Measurements from ENCODE around the gene MTCL1.

The MTCL1 gene

DNA sequence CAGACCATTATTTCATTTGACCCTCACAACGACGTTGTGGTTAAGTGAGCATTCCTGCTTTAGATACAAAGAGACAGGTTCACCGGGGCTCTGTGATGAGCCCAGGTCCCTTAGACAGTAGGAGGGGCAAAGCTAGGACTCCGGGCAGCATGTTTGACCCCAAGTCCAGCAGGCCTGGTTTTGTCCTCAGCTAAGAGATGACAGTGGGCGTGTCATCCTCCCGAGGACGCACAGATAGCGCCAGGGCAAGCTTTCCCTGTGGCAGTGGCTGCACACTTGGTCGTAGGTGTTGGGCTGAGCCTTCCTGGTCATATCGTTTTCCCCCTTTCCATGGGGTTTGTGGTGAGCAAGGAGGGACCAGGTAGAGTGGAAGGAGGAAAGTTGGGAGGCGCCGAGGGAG lies 76.3 kb downstream of the MTCL1 start:
- no peak for TF ChIP-seq SIN3A (IDR thresholded peaks at IDR 0.05; ENCODE audit: borderline replicate concordance, insufficient read depth, low read length)
- TF ChIP-seq, protein P1, sequence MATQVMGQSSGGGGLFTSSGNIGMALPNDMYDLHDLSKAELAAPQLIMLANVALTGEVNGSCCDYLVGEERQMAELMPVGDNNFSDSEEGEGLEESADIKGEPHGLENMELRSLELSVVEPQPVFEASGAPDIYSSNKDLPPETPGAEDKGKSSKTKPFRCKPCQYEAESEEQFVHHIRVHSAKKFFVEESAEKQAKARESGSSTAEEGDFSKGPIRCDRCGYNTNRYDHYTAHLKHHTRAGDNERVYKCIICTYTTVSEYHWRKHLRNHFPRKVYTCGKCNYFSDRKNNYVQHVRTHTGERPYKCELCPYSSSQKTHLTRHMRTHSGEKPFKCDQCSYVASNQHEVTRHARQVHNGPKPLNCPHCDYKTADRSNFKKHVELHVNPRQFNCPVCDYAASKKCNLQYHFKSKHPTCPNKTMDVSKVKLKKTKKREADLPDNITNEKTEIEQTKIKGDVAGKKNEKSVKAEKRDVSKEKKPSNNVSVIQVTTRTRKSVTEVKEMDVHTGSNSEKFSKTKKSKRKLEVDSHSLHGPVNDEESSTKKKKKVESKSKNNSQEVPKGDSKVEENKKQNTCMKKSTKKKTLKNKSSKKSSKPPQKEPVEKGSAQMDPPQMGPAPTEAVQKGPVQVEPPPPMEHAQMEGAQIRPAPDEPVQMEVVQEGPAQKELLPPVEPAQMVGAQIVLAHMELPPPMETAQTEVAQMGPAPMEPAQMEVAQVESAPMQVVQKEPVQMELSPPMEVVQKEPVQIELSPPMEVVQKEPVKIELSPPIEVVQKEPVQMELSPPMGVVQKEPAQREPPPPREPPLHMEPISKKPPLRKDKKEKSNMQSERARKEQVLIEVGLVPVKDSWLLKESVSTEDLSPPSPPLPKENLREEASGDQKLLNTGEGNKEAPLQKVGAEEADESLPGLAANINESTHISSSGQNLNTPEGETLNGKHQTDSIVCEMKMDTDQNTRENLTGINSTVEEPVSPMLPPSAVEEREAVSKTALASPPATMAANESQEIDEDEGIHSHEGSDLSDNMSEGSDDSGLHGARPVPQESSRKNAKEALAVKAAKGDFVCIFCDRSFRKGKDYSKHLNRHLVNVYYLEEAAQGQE (IDR thresholded peaks at IDR 0.05; ENCODE audit: insufficient read depth in 1 of 2, low read depth in 2 of 2, low read length in 2 of 2) = no peak
- no peak for TF ChIP-seq TAF1 (IDR thresholded peaks at IDR 0.05; ENCODE audit: borderline replicate concordance, insufficient read depth, low read length)
- no peak for TF ChIP-seq POLR2AphosphoS5 (IDR thresholded peaks at IDR 0.05; ENCODE audit: low read depth, low read length)
- no peak for TF ChIP-seq FOXP2 (optimal IDR thresholded peaks at IDR 0.05; ENCODE audit: borderline replicate concordance, extremely low read depth, extremely low read length, insufficient read depth)

DNA sequence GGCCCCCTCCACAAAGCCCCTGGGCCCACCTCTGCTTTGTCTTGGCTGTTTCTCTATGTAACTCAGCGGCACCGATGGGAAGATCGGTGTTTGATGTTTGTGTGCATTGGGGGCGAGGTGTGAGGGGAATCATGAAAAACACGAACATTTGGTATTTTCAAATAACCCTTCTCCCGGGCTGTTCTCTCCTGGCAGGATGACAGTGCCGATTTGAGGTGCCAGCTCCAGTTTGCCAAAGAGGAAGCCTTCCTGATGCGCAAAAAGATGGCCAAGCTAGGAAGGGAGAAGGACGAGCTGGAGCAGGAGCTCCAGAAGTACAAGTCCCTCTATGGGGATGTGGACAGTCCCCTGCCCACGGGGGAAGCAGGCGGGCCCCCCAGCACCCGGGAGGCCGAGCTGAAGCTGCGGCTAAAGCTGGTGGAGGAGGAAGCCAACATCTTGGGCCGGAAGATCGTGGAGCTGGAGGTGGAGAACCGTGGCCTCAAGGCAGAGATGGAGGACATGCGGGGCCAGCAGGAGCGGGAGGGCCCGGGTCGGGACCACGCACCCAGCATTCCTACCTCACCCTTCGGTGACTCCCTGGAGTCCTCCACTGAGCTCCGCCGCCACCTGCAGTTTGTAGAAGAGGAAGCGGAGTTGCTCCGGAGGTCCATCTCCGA lies 78.1 kb downstream of the MTCL1 start:
- TF ChIP-seq SIN3A (IDR thresholded peaks at IDR 0.05; ENCODE audit: borderline replicate concordance, insufficient read depth, low read length) = no peak

DNA sequence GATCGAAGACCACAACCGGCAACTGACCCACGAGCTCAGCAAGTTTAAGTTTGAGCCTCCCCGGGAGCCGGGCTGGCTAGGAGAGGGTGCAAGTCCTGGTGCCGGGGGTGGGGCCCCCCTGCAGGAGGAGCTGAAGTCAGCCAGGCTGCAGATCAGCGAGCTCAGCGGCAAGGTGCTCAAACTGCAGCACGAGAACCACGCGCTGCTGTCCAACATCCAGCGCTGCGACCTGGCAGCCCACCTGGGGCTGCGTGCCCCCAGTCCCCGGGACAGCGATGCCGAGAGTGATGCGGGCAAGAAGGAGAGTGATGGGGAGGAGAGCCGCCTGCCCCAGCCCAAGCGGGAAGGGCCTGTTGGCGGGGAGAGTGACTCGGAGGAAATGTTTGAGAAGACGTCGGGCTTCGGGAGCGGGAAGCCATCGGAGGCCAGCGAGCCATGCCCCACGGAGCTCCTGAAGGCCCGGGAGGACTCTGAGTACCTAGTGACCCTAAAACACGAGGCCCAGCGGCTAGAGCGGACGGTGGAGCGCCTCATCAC lies 78.7 kb downstream of the MTCL1 start:
- TF ChIP-seq TAF1 (IDR thresholded peaks at IDR 0.05; ENCODE audit: borderline replicate concordance, insufficient read depth, low read length) (no peak), SIN3A (IDR thresholded peaks at IDR 0.05; ENCODE audit: borderline replicate concordance, insufficient read depth, low read length) (no peak), POLR2AphosphoS5 (IDR thresholded peaks at IDR 0.05; ENCODE audit: low read depth, low read length) (no peak)
- TF ChIP-seq, protein P1 (IDR thresholded peaks at IDR 0.05; ENCODE audit: insufficient read depth in 1 of 2, low read depth in 2 of 2, low read length in 2 of 2) = no peak

DNA sequence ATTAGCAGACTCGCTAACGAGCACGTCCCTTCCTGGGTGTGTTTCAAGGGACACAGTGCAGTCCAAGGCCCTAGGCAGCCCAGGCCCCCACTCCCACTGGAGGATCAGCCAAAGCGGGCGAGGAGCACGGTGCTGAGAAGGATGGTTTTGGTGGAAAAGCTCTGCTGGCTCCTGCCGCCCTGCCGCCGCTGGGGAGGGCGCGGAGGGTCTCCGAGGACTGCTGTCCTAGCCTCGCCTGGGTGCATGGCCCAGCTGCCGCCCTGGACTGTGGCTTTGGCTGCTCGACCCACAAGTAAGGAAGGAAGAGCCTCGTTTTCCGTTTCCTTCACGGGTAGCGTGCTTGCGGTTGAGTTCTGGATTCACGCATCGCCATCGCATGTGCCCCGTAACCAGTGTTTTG lies 79.9 kb downstream of the MTCL1 start:
- TF ChIP-seq SIN3A (IDR thresholded peaks at IDR 0.05; ENCODE audit: borderline replicate concordance, insufficient read depth, low read length) (no peak), TAF1 (IDR thresholded peaks at IDR 0.05; ENCODE audit: borderline replicate concordance, insufficient read depth, low read length) (no peak), POLR2AphosphoS5 (IDR thresholded peaks at IDR 0.05; ENCODE audit: low read depth, low read length) (no peak), FOXP2 (optimal IDR thresholded peaks at IDR 0.05; ENCODE audit: borderline replicate concordance, extremely low read depth, extremely low read length, insufficient read depth) (no peak)
- TF ChIP-seq, protein P1 (IDR thresholded peaks at IDR 0.05; ENCODE audit: insufficient read depth in 1 of 2, low read depth in 2 of 2, low read length in 2 of 2) = no peak

DNA sequence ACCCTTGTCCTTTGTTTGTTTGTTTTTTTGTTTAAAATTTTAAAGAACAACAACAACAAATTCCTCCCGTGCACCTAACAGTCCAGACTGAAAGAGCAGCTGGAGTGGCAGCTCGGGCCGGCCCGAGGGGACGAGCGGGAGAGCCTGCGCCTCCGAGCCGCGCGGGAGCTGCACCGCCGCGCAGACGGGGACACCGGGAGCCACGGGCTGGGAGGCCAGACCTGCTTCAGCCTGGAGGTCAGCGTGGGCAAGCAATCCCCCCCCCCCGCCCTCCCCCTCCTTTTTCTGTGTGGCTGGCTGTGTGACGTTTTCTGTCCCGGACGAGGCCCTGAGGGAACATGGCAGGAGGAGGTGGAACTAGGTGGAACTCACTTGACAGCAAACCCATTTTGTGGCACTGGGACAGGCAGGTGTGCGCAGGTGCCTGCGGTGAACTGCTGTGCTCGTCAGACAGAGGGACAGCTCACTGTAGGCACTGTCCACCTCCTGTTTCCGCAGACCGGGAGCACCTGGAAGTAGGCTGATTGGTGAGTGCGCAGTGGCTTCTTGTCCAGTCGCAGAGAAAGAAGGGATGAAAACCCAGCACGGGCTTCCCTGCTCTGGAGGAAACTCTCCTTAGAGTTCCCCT lies 80.6 kb downstream of the MTCL1 start:
- no peak for TF ChIP-seq POLR2AphosphoS5 (IDR thresholded peaks at IDR 0.05; ENCODE audit: low read depth, low read length)
- no peak for TF ChIP-seq TAF1 (IDR thresholded peaks at IDR 0.05; ENCODE audit: borderline replicate concordance, insufficient read depth, low read length)
- TF ChIP-seq FOXP2 (optimal IDR thresholded peaks at IDR 0.05; ENCODE audit: borderline replicate concordance, extremely low read depth, extremely low read length, insufficient read depth) = no peak
- TF ChIP-seq SIN3A (IDR thresholded peaks at IDR 0.05; ENCODE audit: borderline replicate concordance, insufficient read depth, low read length) = no peak
- TF ChIP-seq, protein P1 (IDR thresholded peaks at IDR 0.05; ENCODE audit: insufficient read depth in 1 of 2, low read depth in 2 of 2, low read length in 2 of 2) = no peak

Data from PFSK-1 (cell line).